K562 (cell line): Measurements from ENCODE around the gene TDRD6. TPM values are rescaled to one million over a fixed set of nuclear protein-coding genes. Genes with fewer than 3 reads are reported as not detected.

Experiments
- CAMTA2 ChIP-seq: fragments of 250-450 bp; sonication (Bioruptor Pico); conservative IDR thresholded peaks from 2 replicates; pipeline ENCODE4 v1.5.1; 2022
- CC2D1A ChIP-seq: fragments of 450-650 bp; IDR thresholded peaks from 2 replicates; pipeline ENCODE4 v1.6.1; 2017; ENCODE audit warnings: mild to moderate bottlenecking
- CEBPG ChIP-seq, 3 experiments: fragments of 200-800 bp in 1 of 3; sonication (Bioruptor generic) in 1 of 3; sonication (generic) in 1 of 3; formaldehyde crosslinking in 1 of 3; IDR thresholded peaks in 2 of 3; conservative IDR thresholded peaks in 1 of 3; 2 replicates each; pipeline versions ENCODE4 v1.6.1 to v1.8.0; 2016 to 2022; ENCODE audit warnings: missing compliant biosample characterization in 2 of 3, missing genetic modification characterization in 2 of 3, mild to moderate bottlenecking in 1 of 3, missing genetic modification reagents in 1 of 3
- DEAF1 ChIP-seq: fragments of 450-650 bp; formaldehyde crosslinking; IDR thresholded peaks from 2 replicates; pipeline ENCODE4 v1.4.0; 2020; ENCODE audit warnings: mild to moderate bottlenecking, moderate library complexity
- GABPB1 ChIP-seq: sonication (generic); formaldehyde crosslinking; IDR thresholded peaks from 2 replicates; pipeline ENCODE4 v1.8.0; 2022; ENCODE audit warnings: mild to moderate bottlenecking, missing genetic modification reagents
- HSF4 ChIP-seq: fragments of 250-450 bp; sonication (Bioruptor Pico); IDR thresholded peaks from 2 replicates; pipeline ENCODE4 v2.1.2; 2022; ENCODE audit warnings: mild to moderate bottlenecking, moderate library complexity, borderline replicate concordance
- JUNB ChIP-seq: fragments of 450-650 bp; formaldehyde crosslinking; conservative IDR thresholded peaks from 2 replicates; pipeline ENCODE4 v1.4.0; 2020; ENCODE audit warnings: mild to moderate bottlenecking
- NCOA1 ChIP-seq: fragments of 450-650 bp; IDR thresholded peaks from 2 replicates; pipeline ENCODE4 v1.6.1; 2016; ENCODE audit warnings: low read depth
- NFATC3 ChIP-seq: fragments of 450-650 bp; IDR thresholded peaks from 2 replicates; pipeline ENCODE4 v1.6.1; 2017; ENCODE audit warnings: mild to moderate bottlenecking
- PCBP1 ChIP-seq: fragments of 200-400 bp; formaldehyde crosslinking; IDR thresholded peaks from 2 replicates; pipeline ENCODE4 v1.6.1; 2018; ENCODE audit warnings: mild to moderate bottlenecking, low read depth, low read length; ENCODE audit not compliant: poor library complexity, severe bottlenecking
- PREB ChIP-seq: sonication (generic); formaldehyde crosslinking; IDR thresholded peaks from 2 replicates; pipeline ENCODE4 v1.8.1; 2023; ENCODE audit warnings: mild to moderate bottlenecking, missing genetic modification reagents
- RFX1 ChIP-seq: fragments of 450-650 bp; IDR thresholded peaks from 2 replicates; pipeline ENCODE4 v1.6.1; 2016; ENCODE audit warnings: mild to moderate bottlenecking, moderate library complexity
- RUNX1 ChIP-seq: sonication (generic); IDR thresholded peaks from 2 replicates; pipeline ENCODE4 v1.6.1; 2016; ENCODE audit warnings: antibody characterized with exemption, low read depth
- TCF7 ChIP-seq: sonication (generic); IDR thresholded peaks from 2 replicates; pipeline ENCODE4 v1.6.1; 2016; ENCODE audit warnings: antibody characterized with exemption, borderline replicate concordance
- TFAM ChIP-seq: fragments of 250-450 bp; sonication (Bioruptor Pico); conservative IDR thresholded peaks from 2 replicates; pipeline ENCODE4 v1.5.0; 2021; ENCODE audit warnings: mild to moderate bottlenecking, moderate library complexity
- ZBTB11 ChIP-seq, 3 experiments: fragments of 200-800 bp in 1 of 3; fragments of 250-450 bp in 1 of 3; fragments of 450-650 bp in 1 of 3; sonication (Bioruptor Pico) in 1 of 3; sonication (Bioruptor generic) in 1 of 3; formaldehyde crosslinking in 1 of 3; IDR thresholded peaks; 2 replicates each; pipeline versions ENCODE4 v1.6.1 to v1.8.0; 2016 to 2022; ENCODE audit warnings: mild to moderate bottlenecking in 2 of 3, missing genetic modification characterization in 2 of 3, missing compliant biosample characterization in 1 of 3, moderate library complexity in 1 of 3
- ZBTB5 ChIP-seq: fragments of 450-650 bp; IDR thresholded peaks from 2 replicates; pipeline ENCODE4 v1.6.1; 2017; ENCODE audit warnings: antibody characterized with exemption
- ZFPM2 ChIP-seq: fragments of 250-450 bp; sonication (Bioruptor Pico); IDR thresholded peaks from 2 replicates; pipeline ENCODE4 v1.5.1; 2022; ENCODE audit warnings: mild to moderate bottlenecking
- ZNF212 ChIP-seq: fragments of 450-650 bp; formaldehyde crosslinking; IDR thresholded peaks from 2 replicates; pipeline ENCODE4 v1.4.0; 2020; ENCODE audit warnings: mild to moderate bottlenecking
- ZNF408 ChIP-seq: fragments of 250-450 bp; sonication (Bioruptor Pico); IDR thresholded peaks from 2 replicates; pipeline ENCODE4 v1.4.0; 2020; ENCODE audit warnings: low read depth, mild to moderate bottlenecking, moderate library complexity
- polyA plus RNA-seq, 8 experiments: library from polyadenylated mRNA; depleted of rRNA in 4 of 8; stranded (reverse) in 5 of 8; unstranded in 3 of 8; fragments of >200 nt; fragmentation: Nextera tagmentation in 2 of 8; fragmentation: Illumina TruSeq in 1 of 8; extraction: Ambion mirVana in 2 of 8; extraction: Trizol in 1 of 8; gene quantifications; 2 replicates each; pipeline versions ENCODE4 v1.2.1 to v1.2.3, GENCODE V29; 2011 to 2014; ENCODE audit warnings: inconsistent platforms in 1 of 8, missing spikeins in 1 of 8
- total RNA-seq, 7 experiments: library from RNA; depleted of rRNA in 6 of 7; stranded (reverse); fragments of >200 nt in 6 of 7; fragmentation: Illumina TruSeq in 2 of 7; extraction: Trizol in 2 of 7; gene quantifications; 2 replicates each; pipeline versions ENCODE4 v1.2.1 to v1.2.3, GENCODE V29; 2011 to 2021; ENCODE audit warnings: low replicate concordance in 1 of 7

TDRD6 gene
- total and polyA plus RNA-seq, 9 of the 15 experiments (the other 6 are each of a cell fraction or from before 2014, with no cell fraction given), result under 0.01 to 0.53 (median 0.14) TPM; not detected in 1

- no peak for TF ChIP-seq GABPB1
- no peak for TF ChIP-seq RUNX1
- TF ChIP-seq PREB (CRISPR knock-in tag), result 0 out of 2 replicates have a peak, but pooled peaks have one; percentile 38
- no peak for TF ChIP-seq NFATC3
- TF ChIP-seq PCBP1, result no peak
- TF ChIP-seq TFAM (CRISPR knock-in tag), result no peak
- TF ChIP-seq RFX1, result peak; percentile 93
- no peak for TF ChIP-seq ZFPM2
- no peak for TF ChIP-seq CEBPG (CRISPR knock-in tag; IDR thresholded peaks at IDR 0.05)
- no peak for TF ChIP-seq CEBPG (tag; conservative IDR thresholded peaks at IDR 0.05 in 1 of 2, IDR thresholded peaks at IDR 0.05 in 1 of 2)
- TF ChIP-seq CAMTA2 (CRISPR knock-in tag), result no peak
- no peak for TF ChIP-seq DEAF1 (CRISPR knock-in tag)
- no peak for TF ChIP-seq ZNF212 (CRISPR knock-in tag)
- no peak for TF ChIP-seq CC2D1A
- TF ChIP-seq ZBTB5, result no peak
- no peak for TF ChIP-seq HSF4 (CRISPR knock-in tag)
- no peak for TF ChIP-seq TCF7
- 0 out of 6 replicates have a peak, but pooled peaks of 1 of the 3 experiments have one; percentile 29 for TF ChIP-seq ZBTB11 (CRISPR knock-in tag; IDR thresholded peaks at IDR 0.05)
- TF ChIP-seq ZNF408 (CRISPR knock-in tag), result no peak
- TF ChIP-seq JUNB (CRISPR knock-in tag), result no peak
- TF ChIP-seq NCOA1, result no peak
Observed at GRCh38 chr6:46652603-46653438, 34.9 kb upstream of the TDRD6 start, which contains the start of the genes CYP39A1 and SLC25A27 (continued).
